IPS-18a (cell line): ENCODE measurements around the gene PTGDR.

Experiments
- H3K27ac ChIP-seq: one replicate; pipeline ENCODE4 v1.5.1; 2013; ENCODE audit warnings: low read length
- H3K27me3 ChIP-seq: one replicate; pipeline ENCODE4 v1.6.1; 2013; ENCODE audit warnings: mild to moderate bottlenecking, low read length; ENCODE audit not compliant: control insufficient read depth, insufficient read depth
- H3K36me3 ChIP-seq: one replicate; pipeline ENCODE4 v1.6.1; 2013; ENCODE audit warnings: low read depth, low read length; ENCODE audit not compliant: control insufficient read depth
- H3K4me1 ChIP-seq: one replicate; pipeline ENCODE4 v1.6.1; 2013; ENCODE audit warnings: low read depth, low read length; ENCODE audit not compliant: control insufficient read depth
- H3K4me3 ChIP-seq: one replicate; pipeline ENCODE4 v1.5.1; 2013; ENCODE audit warnings: low read length
- H3K9ac ChIP-seq: one replicate; pipeline ENCODE4 v1.6.1; 2013; ENCODE audit warnings: mild to moderate bottlenecking, low read length, moderate library complexity
- H3K9me3 ChIP-seq: one replicate; pipeline ENCODE4 v1.6.1; 2013; ENCODE audit warnings: low read depth, low read length; ENCODE audit not compliant: control insufficient read depth

PTGDR gene

GRCh38 chr14:52241087-52241793, 26.3 kb upstream of the PTGDR start:
- Histone ChIP-seq H3K9me3 (no peaks in the 10 kb centered on the region), H3K27ac (no peak overlapping the region), H3K9ac (no peak overlapping the region), H3K27me3 (no peaks in the 10 kb centered on the region), H3K4me1 (no peaks in the 10 kb centered on the region), H3K4me3 (no peak overlapping the region), H3K36me3 (no peaks in the 10 kb centered on the region)

DNA sequence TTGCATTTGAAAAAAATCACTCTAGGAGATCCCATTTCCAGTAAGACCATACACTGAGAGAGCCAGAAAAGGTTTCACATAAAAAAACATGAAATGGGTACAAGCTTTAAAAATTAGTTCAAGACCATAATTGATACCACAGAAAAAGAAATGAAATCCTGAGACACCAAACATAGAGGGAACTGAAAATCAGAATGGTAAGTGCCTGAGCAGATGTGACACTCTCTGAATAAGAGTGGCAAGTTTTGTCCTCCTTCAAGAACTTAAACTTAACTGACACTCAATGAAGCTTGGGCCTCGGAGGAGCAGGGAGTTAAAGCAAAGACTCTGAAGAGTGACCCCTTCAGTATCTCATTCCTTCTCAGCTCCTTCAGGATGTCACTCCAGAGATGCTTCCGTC, 23.2 kb upstream of the PTGDR start:
- no peak overlapping the region for H3K27ac ChIP-seq

DNA sequence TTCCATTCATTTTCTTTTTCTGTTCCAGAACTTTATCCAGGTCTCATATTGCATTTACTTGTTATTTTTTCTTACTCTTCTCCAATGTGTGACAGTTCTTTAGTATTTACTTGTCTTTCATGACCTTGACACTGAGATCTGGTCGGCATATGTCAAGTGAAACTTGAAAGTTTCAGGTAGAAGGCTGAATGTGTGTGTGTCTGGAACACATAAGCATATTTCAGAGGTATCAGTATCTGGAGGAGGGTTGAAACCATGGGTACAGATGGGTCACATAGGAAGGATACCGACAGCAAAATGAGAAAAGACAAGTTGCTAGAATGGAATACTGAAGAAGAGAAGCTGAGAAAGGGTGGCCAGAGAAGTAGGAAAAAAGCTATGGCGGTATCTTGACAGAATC, 22.5 kb upstream of the PTGDR start:
- Histone ChIP-seq H3K4me1 (no peaks in the 10 kb centered on the region), H3K9ac (no peak overlapping the region), H3K9me3 (no peaks in the 10 kb centered on the region), H3K36me3 (no peaks in the 10 kb centered on the region), H3K27me3 (no peaks in the 10 kb centered on the region), H3K4me3 (no peak overlapping the region), H3K27ac (no peak overlapping the region)

More for the DNA sequence above, 23.2 kb upstream of the PTGDR start:
- no peak overlapping the region for H3K9ac ChIP-seq
- H3K9me3 ChIP-seq, result no peaks in the 10 kb centered on the region
- H3K27me3 ChIP-seq, result no peaks in the 10 kb centered on the region
- H3K4me3 ChIP-seq, result no peak overlapping the region
- no peaks in the 10 kb centered on the region for H3K36me3 ChIP-seq
- H3K4me1 ChIP-seq, result no peaks in the 10 kb centered on the region

- peaks cover 24% of the 10 kb centered on the region for H3K4me1 ChIP-seq
- H3K27me3 ChIP-seq, result peaks cover 5% of the 10 kb centered on the region
- H3K9me3 ChIP-seq, result no peaks in the 10 kb centered on the region
- H3K9ac ChIP-seq, result no peak overlapping the region
- no peak overlapping the region for H3K27ac ChIP-seq
- no peak overlapping the region for H3K4me3 ChIP-seq
- no peaks in the 10 kb centered on the region for H3K36me3 ChIP-seq
Observed at GRCh38 chr14:52248057-52248456, 19.4 kb upstream of the PTGDR start.

DNA sequence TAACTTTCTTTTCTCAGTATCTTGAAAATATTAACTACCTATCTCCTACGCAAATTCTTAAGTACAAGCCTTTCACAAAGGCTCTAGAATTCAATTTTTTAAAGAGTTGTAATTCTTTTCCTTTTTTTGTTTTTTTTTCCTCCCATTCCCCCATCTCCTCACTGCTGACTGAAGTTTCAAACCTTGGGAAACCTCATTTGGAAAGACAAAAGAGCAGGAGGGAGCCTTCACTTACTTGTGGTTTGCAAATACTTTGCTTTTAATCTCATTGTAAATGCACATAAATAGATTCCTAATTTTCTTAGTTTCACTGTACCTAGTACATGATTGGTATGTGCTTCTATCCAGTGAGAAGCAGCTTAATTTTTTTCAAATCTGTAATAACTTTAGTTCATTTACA, 15.8 kb upstream of the PTGDR start:
- no peaks in the 10 kb centered on the region for H3K36me3 ChIP-seq
- H3K9ac ChIP-seq, result no peak overlapping the region
- no peaks in the 10 kb centered on the region for H3K9me3 ChIP-seq
- H3K27me3 ChIP-seq, result peaks cover 5% of the 10 kb centered on the region
- H3K4me3 ChIP-seq, result peak overlapping the region; percentile 21
- no peak overlapping the region for H3K27ac ChIP-seq
- H3K4me1 ChIP-seq, result peaks cover 33% of the 10 kb centered on the region

- Histone ChIP-seq H3K27me3 (peaks cover 5% of the 10 kb centered on the region), H3K36me3 (no peaks in the 10 kb centered on the region), H3K4me1 (peaks cover 33% of the 10 kb centered on the region), H3K9me3 (no peaks in the 10 kb centered on the region), H3K4me3 (peak overlapping the region; percentile 9), H3K9ac (no peak overlapping the region), H3K27ac (no peak overlapping the region)
Observed at GRCh38 chr14:52253503-52253902, 14.0 kb upstream of the PTGDR start.

GRCh38 chr14:52254086-52254485, 13.4 kb upstream of the PTGDR start:
- Histone ChIP-seq H3K27me3 (peaks cover 5% of the 10 kb centered on the region), H3K4me1 (peaks cover 33% of the 10 kb centered on the region), H3K9ac (no peak overlapping the region), H3K36me3 (no peaks in the 10 kb centered on the region), H3K9me3 (no peaks in the 10 kb centered on the region), H3K4me3 (no peak overlapping the region), H3K27ac (no peak overlapping the region)

- Histone ChIP-seq H3K4me3 (no peak overlapping the region), H3K9ac (no peak overlapping the region), H3K4me1 (peaks cover 3% of the 10 kb centered on the region), H3K36me3 (no peaks in the 10 kb centered on the region), H3K27me3 (no peaks in the 10 kb centered on the region), H3K27ac (no peak overlapping the region), H3K9me3 (no peaks in the 10 kb centered on the region)
Observed at GRCh38 chr14:52258783-52259182, 8.7 kb upstream of the PTGDR start.

DNA sequence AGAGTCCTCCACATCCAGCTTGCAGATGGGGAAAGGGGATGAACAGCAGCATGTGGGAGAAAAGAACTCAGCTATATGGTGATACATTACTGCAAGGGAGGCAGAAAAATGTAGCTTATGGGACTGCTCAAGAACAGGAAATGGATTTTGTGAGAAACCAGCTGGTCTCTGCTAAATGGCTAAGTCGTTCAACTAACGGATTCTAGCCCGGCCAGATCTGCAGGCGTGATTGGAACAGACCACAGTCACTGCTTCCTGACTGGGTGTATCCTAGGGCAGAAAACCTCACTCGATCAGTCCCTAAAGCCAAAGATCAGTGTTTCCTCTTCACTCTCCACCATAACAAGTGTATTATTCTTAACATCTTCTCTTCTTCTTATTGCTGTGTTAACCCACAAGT, 8.1 kb upstream of the PTGDR start:
- Histone ChIP-seq H3K9me3 (no peaks in the 10 kb centered on the region), H3K9ac (no peak overlapping the region), H3K4me1 (no peaks in the 10 kb centered on the region), H3K36me3 (no peaks in the 10 kb centered on the region), H3K27me3 (no peaks in the 10 kb centered on the region), H3K4me3 (no peak overlapping the region), H3K27ac (no peak overlapping the region)

DNA sequence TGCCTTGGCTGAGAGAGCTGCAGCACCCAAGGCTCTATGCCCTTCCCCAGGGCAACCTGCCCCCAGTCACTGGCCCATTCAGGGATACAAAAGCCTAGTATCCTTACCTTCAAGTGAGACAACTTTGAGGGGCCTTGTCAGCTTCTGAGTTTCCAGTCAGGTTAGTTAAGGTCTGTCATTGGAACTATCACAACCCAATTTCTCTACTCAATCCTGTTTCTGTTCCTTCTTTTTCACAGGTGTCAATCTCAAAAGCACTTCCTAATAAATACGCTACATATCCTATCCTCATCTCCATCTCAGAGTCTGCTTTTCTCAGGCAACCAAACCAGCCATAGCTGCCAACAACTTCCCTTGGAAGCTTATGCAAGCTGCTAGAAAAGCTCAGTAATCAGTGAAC, 4.9 kb upstream of the PTGDR start:
- no peaks in the 10 kb centered on the region for H3K36me3 ChIP-seq
- no peaks in the 10 kb centered on the region for H3K9me3 ChIP-seq
- H3K27me3 ChIP-seq, result peaks cover 27% of the 10 kb centered on the region
- no peak overlapping the region for H3K27ac ChIP-seq
- H3K4me1 ChIP-seq, result peaks cover 8% of the 10 kb centered on the region
- H3K4me3 ChIP-seq, result no peak overlapping the region
- no peak overlapping the region for H3K9ac ChIP-seq

DNA sequence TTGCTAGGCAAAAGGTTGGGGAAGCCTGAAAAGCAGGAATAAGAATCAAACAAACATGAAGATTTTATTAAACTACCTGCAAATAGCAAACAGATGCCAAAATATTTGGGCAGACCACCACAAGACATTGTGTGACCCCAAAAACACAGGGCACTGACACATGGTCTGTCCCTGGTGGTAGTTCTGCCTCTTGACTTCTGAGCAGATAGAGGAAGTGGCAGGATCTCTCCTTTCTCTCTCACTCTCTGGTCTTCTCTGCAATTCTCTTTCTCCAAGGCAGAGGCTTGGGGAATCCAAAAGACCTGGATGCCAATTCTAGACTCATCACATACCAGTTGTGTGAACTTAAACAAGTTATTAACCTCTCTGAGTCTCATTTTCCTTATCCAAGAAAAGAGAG, 4.3 kb upstream of the PTGDR start:
- no peaks in the 10 kb centered on the region for H3K36me3 ChIP-seq
- H3K9me3 ChIP-seq, result no peaks in the 10 kb centered on the region
- peaks cover 33% of the 10 kb centered on the region for H3K27me3 ChIP-seq
- no peak overlapping the region for H3K4me3 ChIP-seq
- peaks cover 8% of the 10 kb centered on the region for H3K4me1 ChIP-seq
- H3K9ac ChIP-seq, result no peak overlapping the region
- no peak overlapping the region for H3K27ac ChIP-seq

GRCh38 chr14:52265253-52265652, 2.2 kb upstream of the PTGDR start:
- H3K27me3 ChIP-seq, result peaks cover 54% of the 10 kb centered on the region
- no peak overlapping the region for H3K4me3 ChIP-seq
- H3K36me3 ChIP-seq, result no peaks in the 10 kb centered on the region
- H3K27ac ChIP-seq, result no peak overlapping the region
- no peaks in the 10 kb centered on the region for H3K9me3 ChIP-seq
- H3K9ac ChIP-seq, result no peak overlapping the region
- peaks cover 12% of the 10 kb centered on the region for H3K4me1 ChIP-seq
